AG09309 (cell line): Measurements from ENCODE around the gene WASF3.

ENCODE experiments used
- DNase-seq: peaks from one replicate; pipeline ENCODE4 v3.0.0-alpha.2; 2010; ENCODE audit warnings: low read depth
- H3K4me3 ChIP-seq: 2 replicates; pipeline ENCODE4 v1.5.1; 2011; ENCODE audit warnings: mild to moderate bottlenecking, low read depth, low read length, moderate library complexity; ENCODE audit not compliant: control insufficient read depth
- TF ChIP-seq, protein P1 (sequence below): IDR thresholded peaks from 2 replicates; pipeline ENCODE4 v1.5.1; 2011; ENCODE audit warnings: mild to moderate bottlenecking, low read depth, low read length, inconsistent platforms; ENCODE audit not compliant: insufficient read depth, control insufficient read depth; ENCODE audit errors: missing control alignments

The WASF3 gene

DNA sequence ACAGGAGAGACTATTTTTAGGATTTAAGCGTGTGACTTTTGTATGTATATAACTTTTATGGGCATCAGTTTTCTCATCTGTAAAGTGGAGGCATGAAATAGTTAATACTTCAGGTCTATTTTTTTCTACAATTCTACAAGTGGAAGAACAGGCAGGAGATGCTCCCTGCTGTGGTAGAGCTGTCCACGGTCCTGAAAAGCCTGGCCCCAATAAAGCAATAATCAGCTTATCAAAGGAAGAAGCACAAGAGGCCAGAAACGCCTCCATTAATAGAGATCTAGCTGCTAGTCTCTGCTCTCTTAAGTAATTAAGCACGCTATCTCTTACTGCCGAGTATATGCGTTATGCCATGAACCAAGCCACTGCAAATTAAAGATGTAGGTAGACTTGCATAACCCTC is 28.0 kb upstream of the WASF3 start:
- no peak overlapping the region for H3K4me3 ChIP-seq
- TF ChIP-seq, protein P1, sequence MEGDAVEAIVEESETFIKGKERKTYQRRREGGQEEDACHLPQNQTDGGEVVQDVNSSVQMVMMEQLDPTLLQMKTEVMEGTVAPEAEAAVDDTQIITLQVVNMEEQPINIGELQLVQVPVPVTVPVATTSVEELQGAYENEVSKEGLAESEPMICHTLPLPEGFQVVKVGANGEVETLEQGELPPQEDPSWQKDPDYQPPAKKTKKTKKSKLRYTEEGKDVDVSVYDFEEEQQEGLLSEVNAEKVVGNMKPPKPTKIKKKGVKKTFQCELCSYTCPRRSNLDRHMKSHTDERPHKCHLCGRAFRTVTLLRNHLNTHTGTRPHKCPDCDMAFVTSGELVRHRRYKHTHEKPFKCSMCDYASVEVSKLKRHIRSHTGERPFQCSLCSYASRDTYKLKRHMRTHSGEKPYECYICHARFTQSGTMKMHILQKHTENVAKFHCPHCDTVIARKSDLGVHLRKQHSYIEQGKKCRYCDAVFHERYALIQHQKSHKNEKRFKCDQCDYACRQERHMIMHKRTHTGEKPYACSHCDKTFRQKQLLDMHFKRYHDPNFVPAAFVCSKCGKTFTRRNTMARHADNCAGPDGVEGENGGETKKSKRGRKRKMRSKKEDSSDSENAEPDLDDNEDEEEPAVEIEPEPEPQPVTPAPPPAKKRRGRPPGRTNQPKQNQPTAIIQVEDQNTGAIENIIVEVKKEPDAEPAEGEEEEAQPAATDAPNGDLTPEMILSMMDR = no peak
- DNase-seq = peak; percentile 5

- no peak overlapping the region for H3K4me3 ChIP-seq
- DNase-seq = no peak
- TF ChIP-seq, protein P1 = no peak
Measured at GRCh38 chr13:26531742-26532141, 25.7 kb upstream of the WASF3 start.

DNA sequence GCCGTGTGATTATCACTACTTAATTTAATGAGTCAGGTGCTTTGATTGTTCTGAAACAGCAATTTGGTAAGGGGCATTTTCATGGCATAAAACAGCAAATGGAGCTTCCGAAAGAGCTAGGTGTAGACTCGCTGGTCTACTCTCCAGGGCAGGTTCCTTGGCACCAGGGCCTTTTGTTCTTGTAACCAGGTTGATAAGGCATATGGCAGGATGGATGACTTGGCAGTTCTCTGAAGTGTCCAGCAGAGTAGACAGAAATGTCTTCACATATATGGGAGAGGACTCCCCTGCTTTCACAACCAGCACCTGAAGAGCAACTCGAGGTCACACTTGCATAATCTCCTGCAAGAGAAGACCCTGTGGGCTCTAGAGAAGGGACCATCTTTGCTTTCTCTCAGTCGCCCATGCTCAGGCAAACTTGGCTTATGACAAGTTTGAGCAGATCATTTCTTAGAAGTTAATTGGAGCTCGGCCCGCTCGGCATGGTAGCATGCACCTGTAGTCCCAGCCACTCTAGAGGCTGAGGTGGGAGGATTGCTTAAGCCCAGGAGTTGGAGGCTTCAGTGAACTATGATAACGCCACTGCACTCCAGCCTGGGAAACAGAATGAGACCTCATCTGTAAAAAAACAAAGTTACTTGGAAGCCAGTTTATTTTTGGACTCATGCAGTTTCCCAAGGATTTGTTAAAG is 23.3 kb upstream of the WASF3 start:
- TF ChIP-seq, protein P1 = no peak
- no peak overlapping the region for H3K4me3 ChIP-seq
- DNase-seq = no peak

GRCh38 chr13:26538363-26539317 is 18.8 kb upstream of the WASF3 start:
- TF ChIP-seq, protein P1 = no peak
- DNase-seq = no peak
- no peak overlapping the region for H3K4me3 ChIP-seq

DNA sequence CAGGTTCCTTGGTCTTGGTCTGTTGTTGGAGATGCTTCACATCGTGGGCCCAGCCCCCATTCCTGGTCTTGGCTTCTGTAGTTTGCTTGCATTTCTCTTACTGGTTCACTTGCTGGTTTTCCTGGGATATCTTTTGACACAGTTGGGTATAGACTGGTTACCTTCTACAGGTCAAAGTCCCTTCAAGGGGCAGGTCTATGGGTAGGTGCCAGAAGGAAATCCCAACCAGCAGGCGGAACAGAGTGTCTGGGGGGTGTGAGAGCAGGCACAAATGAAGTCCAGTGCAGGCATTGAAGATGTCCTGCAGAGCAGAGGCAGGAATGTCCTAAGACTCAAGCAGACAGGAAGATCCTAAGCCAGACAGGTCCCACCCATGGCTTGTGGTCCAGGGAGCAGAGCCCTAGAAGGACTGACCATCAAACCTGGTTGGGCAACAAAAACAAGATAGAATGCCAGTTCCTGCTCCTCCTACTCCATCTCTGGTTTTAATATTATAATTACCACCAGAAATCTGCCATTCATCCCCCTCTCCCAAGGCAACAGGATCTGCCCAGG is 17.7 kb upstream of the WASF3 start:
- H3K4me3 ChIP-seq = no peak overlapping the region
- TF ChIP-seq, protein P1 = no peak
- DNase-seq = no peak

DNA sequence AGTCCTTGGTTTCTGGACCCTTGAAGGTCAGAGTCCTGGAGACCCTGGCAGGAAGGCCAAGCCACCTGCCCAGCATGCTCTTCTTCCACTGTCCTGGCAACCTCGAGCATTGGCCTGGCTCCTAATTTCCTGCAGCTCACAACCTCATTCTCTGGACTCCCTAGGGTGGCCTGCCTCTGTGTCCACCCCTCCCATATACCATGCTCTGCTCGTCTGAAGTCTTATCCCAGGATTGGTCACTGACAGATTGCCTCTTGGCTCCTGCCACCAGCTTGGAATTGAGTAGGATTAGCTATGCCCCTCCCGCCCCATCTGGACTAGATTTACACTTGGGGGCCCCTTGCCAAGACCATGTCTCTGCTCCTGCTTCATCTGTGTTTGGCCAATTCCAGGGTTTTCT is 17.1 kb upstream of the WASF3 start:
- H3K4me3 ChIP-seq = no peak overlapping the region
- DNase-seq = no peak
- TF ChIP-seq, protein P1 = no peak
